22Rv1 (cell line): ENCODE results near the gene VEGFA.

Experiments
- CTCF ChIP-seq: fragments of 450-650 bp; IDR thresholded peaks from 2 replicates; pipeline ENCODE4 v1.5.1; 2017; ENCODE audit warnings: mild to moderate bottlenecking
- ZFX ChIP-seq: fragments of 450-650 bp; IDR thresholded peaks from 2 replicates; pipeline ENCODE4 v1.6.1; 2017; ENCODE audit warnings: antibody characterized with exemption, borderline replicate concordance

DNA sequence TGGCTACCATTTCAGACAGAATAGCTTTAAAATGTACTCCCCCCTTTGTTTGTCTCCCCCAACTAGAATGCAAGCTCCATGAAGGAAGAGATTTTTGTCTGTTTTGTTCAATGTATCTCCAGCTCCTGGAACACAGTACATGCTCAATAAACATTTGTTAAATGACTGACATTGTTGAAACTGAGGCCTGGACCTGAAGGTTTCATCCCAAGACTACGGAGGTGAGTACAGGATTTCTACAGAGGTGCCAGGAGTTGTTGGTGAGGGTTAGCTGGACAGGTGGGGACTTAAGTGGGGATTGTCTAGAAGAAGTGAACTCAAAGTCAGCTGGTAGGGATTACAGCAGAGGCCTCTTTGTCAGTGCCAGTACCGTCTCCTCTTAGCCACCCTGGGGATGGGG, 19.4 kb downstream of the VEGFA start:
- TF ChIP-seq CTCF (no peak), ZFX (no peak)
